ENCODE measurements around the gene SEPTIN8.

DNA sequence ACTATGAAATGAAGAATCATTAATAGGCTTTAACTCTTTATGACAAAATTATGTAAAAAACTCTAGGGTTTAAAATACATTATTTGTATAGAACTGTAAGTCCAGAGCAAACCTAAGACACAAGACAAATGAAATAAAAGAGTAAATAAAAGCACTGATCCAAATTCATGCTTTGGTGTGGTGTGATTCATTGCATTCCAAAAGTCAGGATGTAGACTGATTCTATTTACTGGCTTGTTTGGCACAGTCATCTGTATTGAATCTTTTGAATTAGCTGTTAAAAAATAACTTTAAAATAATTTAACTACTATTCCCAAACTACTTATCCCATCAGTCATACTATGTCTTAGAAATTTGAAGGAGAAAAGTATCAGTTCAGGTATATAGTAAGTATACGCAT lies 72.2 kb downstream of the SEPTIN8 start:
- TF ChIP-seq POLR2A (IDR thresholded peaks at IDR 0.05): no peak
- TF ChIP-seq, protein P1, sequence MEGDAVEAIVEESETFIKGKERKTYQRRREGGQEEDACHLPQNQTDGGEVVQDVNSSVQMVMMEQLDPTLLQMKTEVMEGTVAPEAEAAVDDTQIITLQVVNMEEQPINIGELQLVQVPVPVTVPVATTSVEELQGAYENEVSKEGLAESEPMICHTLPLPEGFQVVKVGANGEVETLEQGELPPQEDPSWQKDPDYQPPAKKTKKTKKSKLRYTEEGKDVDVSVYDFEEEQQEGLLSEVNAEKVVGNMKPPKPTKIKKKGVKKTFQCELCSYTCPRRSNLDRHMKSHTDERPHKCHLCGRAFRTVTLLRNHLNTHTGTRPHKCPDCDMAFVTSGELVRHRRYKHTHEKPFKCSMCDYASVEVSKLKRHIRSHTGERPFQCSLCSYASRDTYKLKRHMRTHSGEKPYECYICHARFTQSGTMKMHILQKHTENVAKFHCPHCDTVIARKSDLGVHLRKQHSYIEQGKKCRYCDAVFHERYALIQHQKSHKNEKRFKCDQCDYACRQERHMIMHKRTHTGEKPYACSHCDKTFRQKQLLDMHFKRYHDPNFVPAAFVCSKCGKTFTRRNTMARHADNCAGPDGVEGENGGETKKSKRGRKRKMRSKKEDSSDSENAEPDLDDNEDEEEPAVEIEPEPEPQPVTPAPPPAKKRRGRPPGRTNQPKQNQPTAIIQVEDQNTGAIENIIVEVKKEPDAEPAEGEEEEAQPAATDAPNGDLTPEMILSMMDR (IDR thresholded peaks at IDR 0.05): no peak

Data from Peyer's patch (tissue), 4 donors.